GM23338 (cell line): ENCODE results near the gene RNLS. TPM values are rescaled to one million over a fixed set of nuclear protein-coding genes. Genes with fewer than 3 reads are reported as not detected.

Source experiments
- ATAC-seq: fragments of 200-7000 bp; cut with Tn5 transposase; 3 replicates; pipeline ENCODE4 v1.9.1; 2020
- DNase-seq: peaks from one replicate; pipeline ENCODE4 v3.0.0-alpha.2; 2015; ENCODE audit warnings: low spot score
- H2AFZ ChIP-seq: fragments of 200-600 bp; sonication (generic); 2 replicates; pipeline ENCODE4 v1.8.0; 2016; ENCODE audit warnings: antibody characterized with exemption, mild to moderate bottlenecking, moderate library complexity
- H3F3A ChIP-seq: fragments of 200-600 bp; sonication (generic); replicated peaks from 2 replicates; pipeline ENCODE4 v1.8.0; 2017; ENCODE audit warnings: antibody characterized with exemption, mixed run types, low read depth
- H3K27ac ChIP-seq: fragments of 200-600 bp; sonication (generic); 2 replicates; pipeline ENCODE4 v1.6.1; 2016; ENCODE audit warnings: low read depth
- H3K27me3 ChIP-seq: fragments of 200-600 bp; sonication (generic); 2 replicates; pipeline ENCODE4 v1.8.0; 2016; ENCODE audit warnings: mild to moderate bottlenecking, mixed run types, moderate library complexity; ENCODE audit not compliant: insufficient read depth
- H3K36me3 ChIP-seq: fragments of 200-600 bp; sonication (generic); 2 replicates; pipeline ENCODE4 v1.8.0; 2016; ENCODE audit warnings: mild to moderate bottlenecking; ENCODE audit not compliant: insufficient read depth
- H3K4me1 ChIP-seq: fragments of 200-600 bp; sonication (generic); 2 replicates; pipeline ENCODE4 v1.8.0; 2016; ENCODE audit warnings: mild to moderate bottlenecking, moderate library complexity; ENCODE audit not compliant: insufficient read depth
- H3K4me2 ChIP-seq: fragments of 200-600 bp; sonication (generic); 2 replicates; pipeline ENCODE4 v1.7.1; 2017; ENCODE audit warnings: mixed run types
- H3K4me3 ChIP-seq: fragments of 200-600 bp; sonication (generic); 2 replicates; pipeline ENCODE4 v1.6.1; 2016; ENCODE audit warnings: mixed run types
- H3K79me2 ChIP-seq: fragments of 200-600 bp; sonication (generic); replicated peaks from 2 replicates; pipeline ENCODE4 v1.8.0; 2017; ENCODE audit warnings: mild to moderate bottlenecking; ENCODE audit not compliant: insufficient read depth
- H3K9me2 ChIP-seq: fragments of 200-600 bp; sonication (generic); 2 replicates; pipeline ENCODE4 v1.8.0; 2017; ENCODE audit not compliant: insufficient read depth
- H4K20me1 ChIP-seq: fragments of 200-600 bp; sonication (generic); replicated peaks from 2 replicates; pipeline ENCODE4 v1.8.0; 2017; ENCODE audit warnings: mild to moderate bottlenecking; ENCODE audit not compliant: insufficient read depth
- H3K27ac Mint-ChIP-seq: 2 replicates; pipeline ENCODE4 v1.8.0; 2020; ENCODE audit warnings: inconsistent platforms, mild to moderate bottlenecking, moderate library complexity, mixed read lengths
- H3K27me3 Mint-ChIP-seq: 3 replicates; pipeline ENCODE4 v1.8.0; 2022; ENCODE audit warnings: low read depth, mild to moderate bottlenecking, moderate library complexity, mixed read lengths, inconsistent platforms; ENCODE audit not compliant: insufficient read depth, poor library complexity
- H3K36me3 Mint-ChIP-seq: 3 replicates; pipeline ENCODE4 v1.8.0; 2021; ENCODE audit warnings: low read depth, mild to moderate bottlenecking, inconsistent platforms, moderate library complexity, mixed read lengths
- H3K4me1 Mint-ChIP-seq: 3 replicates; pipeline ENCODE4 v1.8.0; 2020; ENCODE audit warnings: mild to moderate bottlenecking, inconsistent platforms, mixed read lengths
- H3K4me3 Mint-ChIP-seq: 3 replicates; pipeline ENCODE4 v1.8.0; 2021; ENCODE audit warnings: moderate library complexity, mild to moderate bottlenecking, inconsistent platforms, mixed read lengths
- H3K9me3 Mint-ChIP-seq: 3 replicates; pipeline ENCODE4 v1.8.0; 2020; ENCODE audit warnings: moderate library complexity, mild to moderate bottlenecking, inconsistent platforms, mixed read lengths
- CREB1 ChIP-seq: fragments of 250-450 bp; sonication (Bioruptor Pico); IDR thresholded peaks from 2 replicates; pipeline ENCODE4 v1.5.0; 2020; ENCODE audit warnings: low read depth, mild to moderate bottlenecking, moderate library complexity
- CTCF ChIP-seq, 2 experiments: fragments of 200-600 bp in 1 of 2; sonication (generic) in 1 of 2; conservative IDR thresholded peaks; 2 replicates each; pipeline versions ENCODE4 v1.5.1 to v1.6.1; 2016 to 2017; ENCODE audit warnings: antibody characterized with exemption in 2 of 2, low read depth in 2 of 2, mild to moderate bottlenecking in 2 of 2, moderate library complexity in 1 of 2
- ETS1 ChIP-seq: IDR thresholded peaks from 2 replicates; pipeline ENCODE4 v1.6.1; 2016; ENCODE audit warnings: antibody characterized with exemption
- EZH2 ChIP-seq: fragments of 200-600 bp; sonication (generic); IDR thresholded peaks from one replicate; pipeline ENCODE4 v1.8.0; 2017; ENCODE audit warnings: antibody characterized with exemption, mild to moderate bottlenecking, low read depth; ENCODE audit not compliant: unreplicated experiment
- JUNB ChIP-seq: IDR thresholded peaks from one replicate; pipeline ENCODE4 v1.6.1; 2016; ENCODE audit warnings: antibody characterized with exemption; ENCODE audit not compliant: unreplicated experiment
- NANOG ChIP-seq: IDR thresholded peaks from 2 replicates; pipeline ENCODE4 v1.6.1; 2016; ENCODE audit warnings: antibody characterized with exemption, borderline replicate concordance
- POLR2AphosphoS5 ChIP-seq: IDR thresholded peaks from 2 replicates; pipeline ENCODE4 v1.6.1; 2016; ENCODE audit warnings: antibody characterized with exemption, low read depth
- REST ChIP-seq: IDR thresholded peaks from one replicate; pipeline ENCODE4 v1.6.1; 2018; ENCODE audit warnings: antibody characterized with exemption; ENCODE audit not compliant: unreplicated experiment
- STAT1 ChIP-seq: IDR thresholded peaks from one replicate; pipeline ENCODE4 v1.6.1; 2016; ENCODE audit warnings: antibody characterized with exemption; ENCODE audit not compliant: unreplicated experiment
- ZNF114 ChIP-seq: fragments of 250-450 bp; sonication (Bioruptor Pico); IDR thresholded peaks from 2 replicates; pipeline ENCODE4 v1.5.0; 2020; ENCODE audit warnings: mild to moderate bottlenecking, moderate library complexity
- ZNF331 ChIP-seq: fragments of 250-450 bp; sonication (Bioruptor Pico); IDR thresholded peaks from 2 replicates; pipeline ENCODE4 v1.5.0; 2020; ENCODE audit warnings: low read depth, mild to moderate bottlenecking, moderate library complexity
- polyA plus RNA-seq: library from polyadenylated mRNA; unstranded; fragments of >200 nt; fragmentation: Nextera tagmentation; extraction: Ambion mirVana; gene quantifications from 2 replicates; pipeline ENCODE4 v1.2.1, GENCODE V29; 2016
- total RNA-seq: library from RNA; depleted of rRNA; stranded (reverse); fragments of >200 nt; shearing (Covaris generic); gene quantifications from 2 replicates; pipeline ENCODE4 v1.2.3, GENCODE V29; 2014

The RNLS gene
- total and polyA plus RNA-seq, 2 experiments from 2014 or later = 8.8 to 15.2 TPM

- Histone ChIP-seq H3K27ac (no peak overlapping the region), H3F3A (no peaks in the 10 kb centered on the region), H3K36me3 (no peaks in the 10 kb centered on the region), H3K9me2 (no peaks in the 10 kb centered on the region), H3K27me3 (no peaks in the 10 kb centered on the region), H4K20me1 (no peaks in the 10 kb centered on the region), H3K4me2 (no peak overlapping the region), H3K4me3 (no peak overlapping the region), H3K79me2 (no peaks in the 10 kb centered on the region), H3K4me1 (peaks cover 9% of the 10 kb centered on the region; the same call in 1 of the 2 replicates), H2AFZ (no peak overlapping the region)
- H3K9me3 Mint-ChIP-seq = no peaks in the 10 kb centered on the region
- TF ChIP-seq NANOG = no peak
- no peak for TF ChIP-seq REST
- TF ChIP-seq ETS1 = no peak
- TF ChIP-seq ZNF331 (CRISPR knock-in tag) = no peak
- TF ChIP-seq CTCF (conservative IDR thresholded peaks at IDR 0.05; ENCODE audit: low read depth in 2 of 2) = no peak
- no peak overlapping the region for H3K27ac Mint-ChIP-seq
- no peaks in the 10 kb centered on the region for H3K27me3 Mint-ChIP-seq
- ATAC-seq = no peak
- peaks cover 10% of the 10 kb centered on the region for H3K4me1 Mint-ChIP-seq
- H3K36me3 Mint-ChIP-seq = no peaks in the 10 kb centered on the region
- no peak for DNase-seq
- no peak overlapping the region for H3K4me3 Mint-ChIP-seq
Measured at GRCh38 chr10:88411772-88412349, 171.3 kb downstream of the RNLS start.

DNA sequence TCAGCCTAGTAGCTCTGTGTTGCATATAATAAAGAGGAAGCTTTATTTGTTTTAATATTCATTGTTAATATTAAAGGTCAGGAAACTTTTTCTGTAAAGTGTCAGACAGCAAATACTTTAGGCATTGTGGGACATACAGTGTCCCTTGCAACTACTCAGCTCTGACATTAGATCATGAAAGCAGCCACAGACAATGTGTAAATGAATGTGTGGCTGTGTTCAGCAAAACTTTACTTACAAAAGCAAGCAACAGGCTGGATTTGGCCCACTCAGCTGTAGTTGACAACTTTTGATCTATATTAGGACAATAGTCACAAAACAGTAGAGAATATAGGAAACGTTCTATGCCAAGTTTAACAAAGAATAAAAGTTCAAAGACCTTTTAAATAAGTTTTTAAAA is 173.3 kb downstream of the RNLS start:
- Histone ChIP-seq H2AFZ (no peak overlapping the region), H3K4me1 (no peaks in the 10 kb centered on the region), H3K79me2 (no peaks in the 10 kb centered on the region), H3K4me2 (no peak overlapping the region), H3K27ac (no peak overlapping the region), H3K9me2 (no peaks in the 10 kb centered on the region), H3K36me3 (no peaks in the 10 kb centered on the region), H4K20me1 (no peaks in the 10 kb centered on the region), H3K4me3 (no peak overlapping the region), H3F3A (no peaks in the 10 kb centered on the region), H3K27me3 (no peaks in the 10 kb centered on the region)
- Mint-ChIP-seq H3K36me3 (no peaks in the 10 kb centered on the region), H3K9me3 (no peaks in the 10 kb centered on the region), H3K4me1 (no peaks in the 10 kb centered on the region), H3K27me3 (no peaks in the 10 kb centered on the region), H3K4me3 (no peak overlapping the region), H3K27ac (no peak overlapping the region)
- no peak for ATAC-seq
- DNase-seq = no peak
- TF ChIP-seq REST (no peak), STAT1 (no peak), POLR2AphosphoS5 (no peak), ZNF114 (CRISPR knock-in tag) (no peak), CREB1 (no peak), EZH2 (no peak), ETS1 (no peak), JUNB (no peak)
